GM21515 (cell line): ENCODE measurements around the gene RANBP3.
"Not testable (repeated sequence)": the region's sequence is repeated elsewhere in the genome, so short reads cannot be mapped to it uniquely, and the experiment has no call there.

Experiments used
- ATAC-seq: cut with Tn5 transposase; IDR thresholded peaks from one replicate; pipeline ENCODE4 v1.9.1; 2021; ENCODE audit not compliant: unreplicated experiment

RANBP3 gene, protein sequence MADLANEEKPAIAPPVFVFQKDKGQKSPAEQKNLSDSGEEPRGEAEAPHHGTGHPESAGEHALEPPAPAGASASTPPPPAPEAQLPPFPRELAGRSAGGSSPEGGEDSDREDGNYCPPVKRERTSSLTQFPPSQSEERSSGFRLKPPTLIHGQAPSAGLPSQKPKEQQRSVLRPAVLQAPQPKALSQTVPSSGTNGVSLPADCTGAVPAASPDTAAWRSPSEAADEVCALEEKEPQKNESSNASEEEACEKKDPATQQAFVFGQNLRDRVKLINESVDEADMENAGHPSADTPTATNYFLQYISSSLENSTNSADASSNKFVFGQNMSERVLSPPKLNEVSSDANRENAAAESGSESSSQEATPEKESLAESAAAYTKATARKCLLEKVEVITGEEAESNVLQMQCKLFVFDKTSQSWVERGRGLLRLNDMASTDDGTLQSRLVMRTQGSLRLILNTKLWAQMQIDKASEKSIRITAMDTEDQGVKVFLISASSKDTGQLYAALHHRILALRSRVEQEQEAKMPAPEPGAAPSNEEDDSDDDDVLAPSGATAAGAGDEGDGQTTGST

DNA sequence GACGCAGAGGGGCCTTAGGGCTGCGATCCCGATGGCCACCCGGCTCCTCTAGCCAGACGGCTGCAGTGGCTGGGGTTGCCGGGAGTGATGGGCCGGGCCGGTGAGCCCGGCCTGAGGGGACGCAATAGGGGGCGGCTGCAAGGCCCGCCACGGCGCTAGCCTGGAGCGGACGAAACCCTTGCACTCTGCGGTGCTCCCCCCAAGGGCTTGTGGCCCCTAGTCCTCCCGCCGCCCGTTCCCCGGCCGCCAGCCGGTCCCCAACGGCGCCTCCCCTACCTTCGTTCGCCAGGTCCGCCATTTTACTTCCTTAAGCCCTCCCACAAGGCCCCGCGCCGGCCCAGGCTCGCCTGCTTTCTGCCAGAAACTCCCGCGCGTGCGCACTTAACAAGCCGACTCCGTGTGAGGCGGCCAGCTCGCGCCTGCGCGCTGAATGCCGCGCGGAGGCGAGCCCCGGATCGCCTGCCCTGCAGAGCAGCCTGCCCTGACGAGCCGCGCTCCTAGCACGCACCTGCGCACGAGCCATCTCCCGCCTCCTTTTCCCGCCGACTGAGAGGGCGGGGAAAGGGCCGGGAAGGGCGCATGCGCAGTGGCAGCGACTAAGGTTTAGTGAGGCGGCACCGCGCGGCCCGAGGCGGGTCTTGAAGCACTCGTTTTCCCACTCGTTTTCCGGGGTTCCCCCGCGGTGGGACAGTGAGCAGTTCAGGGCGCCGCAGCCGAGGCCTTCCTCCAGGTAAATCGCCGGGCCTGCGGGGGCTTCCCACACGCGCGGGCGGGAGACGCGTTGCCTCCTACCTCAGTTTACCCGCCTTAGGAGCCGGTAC lies at the start of gene RANBP3:
Gene RANBP3, minus strand, starts transcription at position 356 of the 821 bp plus-strand sequence. Its CDS starts 58 bp downstream, at position 298.
- peak; percentile 83 for ATAC-seq

DNA sequence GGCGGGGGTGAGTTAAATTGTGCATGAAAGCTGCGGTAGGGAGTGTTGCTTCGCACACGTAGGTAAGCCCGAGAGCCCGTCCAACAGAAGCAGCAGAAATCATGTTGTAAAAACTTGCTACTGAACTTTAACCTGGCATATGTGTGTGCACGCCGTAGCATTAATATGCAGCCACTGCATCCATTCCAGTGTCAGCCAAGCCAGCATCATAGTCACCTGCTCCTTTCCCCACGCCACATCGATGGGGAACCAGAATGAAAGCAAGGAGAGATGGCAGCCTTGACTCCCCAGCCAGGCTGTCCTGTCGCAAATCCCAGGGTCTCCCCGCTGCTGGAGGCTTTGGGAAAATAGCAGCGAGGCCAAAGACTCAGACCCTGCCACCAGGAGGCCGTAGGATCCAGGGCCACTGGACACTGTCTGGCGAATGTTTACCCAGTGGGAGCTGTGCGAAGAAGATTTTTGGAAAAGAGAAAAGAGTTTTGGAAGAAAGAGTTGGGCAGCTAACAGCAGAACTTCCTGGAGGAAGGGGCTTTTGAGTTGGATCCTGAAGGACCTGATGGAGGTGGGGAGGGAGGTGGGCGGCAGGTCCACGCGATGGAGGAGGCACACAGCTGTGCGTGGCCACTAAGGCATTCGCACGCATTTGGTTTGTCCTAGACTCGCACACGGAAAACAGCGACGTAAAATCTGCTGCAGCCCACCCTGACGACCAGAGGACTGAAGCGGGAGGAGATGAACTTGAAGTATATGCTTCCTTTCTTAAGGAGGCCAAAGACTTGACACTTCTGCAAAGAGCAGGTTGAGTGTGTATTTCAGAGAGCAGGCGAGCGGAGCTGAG lies 48.7 kb upstream of the RANBP3 start:
- ATAC-seq = no peak

DNA sequence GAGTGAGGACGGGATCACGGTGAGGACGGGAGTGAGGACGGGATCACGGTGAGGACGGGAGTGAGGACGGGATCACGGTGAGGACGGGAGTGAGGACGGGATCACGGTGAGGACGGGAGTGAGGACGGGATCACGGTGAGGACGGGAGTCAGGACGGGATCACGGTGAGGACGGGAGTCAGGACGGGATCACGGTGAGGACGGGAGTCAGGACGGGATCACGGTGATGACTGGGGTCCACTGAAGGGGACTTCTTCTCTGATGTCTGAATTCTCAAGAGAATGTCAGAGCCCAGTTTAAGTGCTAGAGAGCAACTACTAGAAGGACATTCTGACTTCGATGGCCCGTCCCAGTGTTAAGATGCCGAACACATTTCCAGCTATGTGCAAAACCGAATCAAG lies 46.8 kb upstream of the RANBP3 start:
- not testable (repeated sequence) for ATAC-seq

DNA sequence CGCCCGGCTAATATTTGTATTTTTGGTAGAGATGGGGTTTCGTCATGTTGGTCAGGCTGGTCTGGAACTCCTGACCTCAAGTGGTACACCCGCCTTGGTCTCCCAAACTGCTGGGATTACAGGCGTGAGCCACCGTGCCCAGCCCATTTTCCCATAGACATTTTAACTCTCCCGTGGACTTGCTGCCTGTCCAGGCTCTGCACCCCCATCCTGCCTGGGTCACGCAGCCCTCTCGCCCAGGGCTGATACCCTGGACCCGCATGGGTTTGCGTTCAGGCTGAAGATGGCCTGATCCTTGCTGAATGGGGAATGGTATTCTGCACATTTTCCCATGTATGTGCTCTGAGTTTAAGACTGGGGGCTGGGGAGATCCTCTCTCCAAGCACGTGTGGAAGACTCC lies 46.0 kb upstream of the RANBP3 start:
- ATAC-seq = no peak

DNA sequence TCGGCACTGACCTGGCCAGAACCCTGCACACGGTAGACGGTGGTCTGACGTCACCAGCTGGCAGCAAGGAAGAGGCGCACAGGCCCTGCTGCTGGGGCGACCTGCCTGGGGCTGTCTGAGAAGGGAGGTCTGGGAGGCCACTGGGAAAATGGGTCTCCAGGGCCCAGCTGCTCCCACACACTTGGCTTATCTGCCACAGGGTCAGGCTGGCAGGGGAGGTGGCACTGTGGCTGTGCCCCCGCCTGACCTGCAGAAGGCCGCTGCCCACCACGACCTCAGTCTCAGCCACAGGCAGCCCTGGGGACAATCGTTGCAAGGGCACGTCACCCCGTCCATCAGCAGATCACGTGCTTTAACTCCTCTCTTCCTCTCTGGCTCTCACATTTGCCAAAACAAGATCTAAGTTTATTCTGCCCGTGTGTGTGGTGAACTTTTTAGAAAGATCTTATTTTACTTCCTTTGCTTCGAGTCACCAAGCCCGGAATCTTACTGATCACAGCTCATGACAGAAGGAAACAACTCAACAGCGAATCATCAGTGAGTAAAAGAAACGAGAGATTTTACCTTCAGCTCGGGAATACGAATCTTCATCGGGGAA lies 45.2 kb upstream of the RANBP3 start:
- no peak for ATAC-seq

DNA sequence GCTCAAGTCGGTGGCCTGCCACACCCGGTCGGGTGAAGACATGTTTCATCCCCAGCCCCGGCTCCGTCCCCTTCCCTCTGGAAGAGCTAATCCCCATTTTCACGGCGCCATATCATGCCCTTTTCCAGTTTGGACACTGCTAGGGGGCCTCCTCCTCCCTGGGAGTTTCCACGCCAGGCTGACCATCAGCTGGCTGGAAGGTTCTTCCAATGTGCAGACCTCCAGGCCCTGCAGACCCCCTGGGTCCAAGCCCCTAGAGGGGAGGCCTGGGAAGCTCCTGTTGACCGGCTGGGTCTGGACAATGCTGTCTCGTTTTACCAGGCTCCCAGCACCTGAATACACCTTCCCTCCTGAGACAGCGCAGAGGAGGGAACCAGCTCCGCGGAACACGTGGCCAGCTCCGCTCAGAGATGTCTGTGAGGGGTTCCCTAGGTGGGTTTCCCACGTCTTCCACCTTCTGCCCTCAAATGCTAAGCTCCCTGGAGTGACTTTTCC lies 44.7 kb upstream of the RANBP3 start:
- ATAC-seq = no peak

DNA sequence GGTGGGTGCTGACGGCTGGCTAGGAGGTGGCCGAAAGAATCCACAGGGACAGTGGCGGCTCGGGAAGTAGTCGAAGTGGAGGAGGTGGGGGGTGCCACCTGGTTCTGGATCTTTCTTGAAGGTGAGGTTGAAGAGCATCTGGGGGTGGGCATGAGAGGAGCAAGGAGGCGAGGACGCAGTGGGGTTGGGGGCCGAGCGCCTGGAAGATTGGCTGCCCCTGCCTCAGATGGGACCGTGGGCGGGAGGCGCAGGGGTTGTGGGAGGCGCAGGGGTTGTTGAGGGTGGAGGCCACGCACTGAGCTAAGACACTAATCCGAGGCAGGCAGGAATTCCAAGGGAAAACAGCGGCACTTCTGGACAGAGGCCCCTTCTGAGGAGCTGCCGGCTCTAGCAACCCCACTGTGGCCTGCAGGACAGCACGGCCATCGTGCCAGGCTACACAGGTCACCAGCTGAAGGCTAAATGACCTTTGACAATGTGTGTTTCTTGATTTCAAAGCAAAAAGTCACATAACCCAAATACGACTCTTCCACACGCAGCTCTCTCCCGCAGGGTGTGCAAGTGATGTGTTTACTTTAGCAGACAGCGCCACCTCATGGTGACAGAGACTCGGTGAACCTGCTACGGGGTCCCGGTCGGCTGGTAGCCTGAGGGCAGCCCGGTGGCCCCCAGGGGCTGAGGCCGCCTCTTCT lies 44.1 kb upstream of the RANBP3 start:
- no peak for ATAC-seq

DNA sequence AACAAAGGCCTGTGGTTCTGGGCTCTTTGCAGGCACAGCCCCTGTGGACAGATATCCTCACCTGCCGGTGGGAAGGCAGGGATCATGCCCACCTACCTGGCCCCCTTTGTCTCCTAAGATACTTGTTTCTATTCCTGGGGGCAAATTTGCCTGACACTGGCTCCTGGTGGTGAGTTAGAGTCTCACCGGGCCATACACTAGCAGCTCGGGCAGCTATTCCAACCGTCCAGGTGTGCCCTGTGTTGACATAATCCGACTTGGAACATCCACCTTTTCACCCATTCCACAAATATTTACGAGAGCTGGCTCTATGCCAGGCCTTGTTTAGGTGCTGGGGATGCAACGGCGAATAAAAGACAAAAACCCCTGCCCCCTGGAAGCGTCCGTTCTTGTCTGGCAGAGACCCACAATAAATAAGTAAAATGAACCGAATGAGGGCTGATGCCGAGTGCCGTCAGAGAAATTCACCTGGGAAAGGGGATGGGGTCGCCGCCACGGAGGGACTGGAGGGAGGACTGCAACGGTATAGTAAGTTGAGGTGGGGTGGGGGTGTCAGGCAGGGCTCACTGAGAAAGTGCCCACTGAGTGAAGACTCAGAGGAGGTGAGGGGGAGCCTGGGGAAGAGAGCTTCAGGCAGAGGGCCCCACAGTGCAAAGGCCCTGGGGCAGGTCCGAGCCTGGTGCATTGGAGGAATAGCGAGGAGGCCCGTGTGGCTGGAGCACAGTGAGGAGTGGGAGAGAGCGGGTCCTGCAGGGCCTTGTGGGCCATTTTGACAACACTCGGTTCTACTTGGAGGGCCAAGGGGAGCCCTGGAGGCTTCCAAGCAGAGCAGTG lies 43.2 kb upstream of the RANBP3 start:
- no peak for ATAC-seq

DNA sequence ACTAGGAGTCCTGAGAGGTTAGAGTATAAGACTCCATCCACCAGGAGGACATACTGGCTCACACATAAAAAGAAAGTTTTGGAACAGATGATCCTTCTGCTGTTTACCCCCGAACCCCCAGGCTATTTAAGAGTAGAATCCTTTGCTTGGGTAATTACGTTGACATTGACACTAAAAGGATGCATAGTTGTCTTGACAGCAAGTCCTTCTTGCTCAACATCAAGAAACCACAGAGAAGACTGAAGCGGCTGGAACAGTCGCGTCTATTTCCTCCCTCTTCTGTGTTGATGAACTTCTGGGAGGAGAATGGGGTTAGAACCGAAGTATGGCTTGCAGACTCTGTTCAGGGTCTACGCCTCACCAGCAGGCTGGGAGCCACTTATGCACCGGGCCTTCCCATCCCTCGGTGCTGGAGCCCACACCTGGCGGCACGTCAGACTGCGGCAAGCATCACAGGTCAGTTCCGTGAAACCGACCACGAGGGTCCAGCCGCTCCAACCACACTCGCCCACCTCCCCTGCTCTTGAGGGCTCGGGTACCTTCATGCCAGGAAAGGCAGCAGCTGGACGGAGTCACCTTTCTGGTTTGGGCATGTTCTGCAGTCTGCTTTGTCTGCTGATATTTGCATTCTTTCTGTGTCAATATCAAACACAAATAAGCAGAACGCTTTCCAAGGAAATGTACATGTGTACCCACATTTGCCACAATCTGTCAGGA lies 42.4 kb upstream of the RANBP3 start:
- no peak for ATAC-seq

DNA sequence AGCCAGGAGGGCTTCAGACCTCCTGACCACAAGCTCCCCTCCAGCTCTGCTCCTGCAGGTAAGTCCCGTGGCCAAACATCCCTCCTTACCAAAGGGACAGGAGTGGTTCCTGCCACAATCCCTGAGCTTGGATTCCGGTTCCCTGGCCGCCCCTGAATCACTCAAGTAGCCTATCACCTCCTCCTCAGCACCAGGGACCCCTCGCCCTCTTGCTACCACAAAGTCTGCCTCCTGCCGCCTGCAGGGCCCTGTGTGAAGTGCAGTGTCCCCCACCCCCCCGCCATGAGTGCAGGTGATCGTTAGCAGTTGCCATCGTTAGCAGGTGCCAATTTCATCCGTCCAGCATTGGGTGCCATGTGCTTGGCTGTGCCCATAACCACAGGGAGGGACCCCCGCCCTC lies 40.8 kb upstream of the RANBP3 start:
- ATAC-seq = no peak

DNA sequence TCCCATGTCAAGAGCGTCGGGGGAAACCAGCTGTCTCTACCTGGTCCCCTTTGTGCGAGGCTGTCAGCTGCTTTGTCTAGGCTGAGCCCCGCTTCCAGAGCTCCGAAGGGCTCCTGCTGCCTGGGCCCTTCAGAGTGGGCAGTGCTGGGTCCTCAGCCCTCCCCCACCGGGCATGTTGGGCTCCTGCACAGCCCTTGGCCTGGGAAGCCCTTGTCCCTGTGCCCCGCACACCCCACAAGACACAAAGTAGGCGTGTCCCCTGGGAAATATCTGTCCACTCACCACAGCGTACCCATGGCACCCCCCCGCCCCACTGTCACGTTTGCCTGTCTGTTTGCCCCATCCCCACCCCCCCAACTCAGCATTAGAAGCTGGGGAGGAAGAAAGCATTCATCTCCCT lies 39.6 kb upstream of the RANBP3 start:
- ATAC-seq = no peak

DNA sequence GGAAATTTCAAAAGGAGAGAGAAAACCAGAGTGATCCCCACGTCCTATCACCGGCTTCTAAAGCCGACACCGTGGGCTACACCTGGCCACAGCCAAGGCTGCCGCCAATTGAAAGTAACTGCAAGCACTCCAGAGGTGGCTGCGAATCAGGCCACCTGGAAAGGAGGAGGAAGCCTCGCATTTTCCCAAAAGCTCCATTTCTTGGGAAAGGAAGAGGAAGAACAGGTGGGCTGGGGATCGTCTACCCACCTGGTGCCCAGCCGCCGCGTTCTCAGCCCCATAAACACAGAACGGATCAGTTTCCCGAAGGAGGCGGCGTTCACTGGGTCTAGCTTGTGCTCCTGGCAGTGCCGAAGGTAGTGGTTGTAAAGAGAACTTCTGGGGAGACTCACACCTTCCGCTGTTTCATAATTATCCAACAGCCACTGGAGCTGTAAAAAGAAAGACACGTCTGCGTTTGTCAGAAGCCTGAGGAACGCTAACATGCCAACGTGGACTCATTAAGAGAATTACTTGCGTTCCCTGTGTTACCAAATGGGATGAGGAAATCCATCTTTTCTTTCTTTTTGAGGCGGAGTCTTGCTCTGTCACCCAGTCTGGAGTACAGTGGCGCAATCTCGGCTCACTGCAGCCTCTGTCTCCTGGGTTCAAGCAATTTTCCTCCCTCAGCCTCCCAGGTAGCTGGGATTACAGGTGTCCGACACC lies 38.1 kb upstream of the RANBP3 start:
- no peak for ATAC-seq

DNA sequence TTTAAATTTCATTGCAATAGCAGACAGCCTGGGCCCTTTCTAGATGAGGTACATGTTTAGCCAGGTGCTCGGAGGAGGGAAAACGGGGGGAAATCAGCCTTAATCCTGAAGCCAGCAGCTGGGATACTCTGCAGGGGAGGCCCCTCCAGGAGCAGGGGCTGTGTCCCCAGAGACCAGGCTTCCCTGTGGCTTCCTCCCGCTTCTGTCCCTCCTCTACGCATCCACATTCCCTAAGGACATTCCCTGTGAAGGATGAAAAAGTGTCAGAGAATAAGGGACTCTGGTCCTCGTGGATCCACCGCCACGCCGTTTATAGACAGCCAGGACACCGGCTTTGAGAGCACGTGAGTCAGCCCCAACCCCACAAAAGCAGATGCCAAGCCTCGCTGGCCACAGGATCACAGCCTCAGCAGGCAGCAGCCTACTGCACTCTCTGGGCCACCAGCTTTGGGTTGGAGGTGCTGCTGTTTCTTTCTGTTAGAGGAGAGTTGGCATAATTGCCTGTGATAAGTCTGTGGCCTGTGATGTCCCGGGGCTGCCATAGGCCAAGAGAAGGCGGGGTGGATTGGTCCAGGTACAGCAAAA lies 36.7 kb upstream of the RANBP3 start:
- no peak for ATAC-seq

DNA sequence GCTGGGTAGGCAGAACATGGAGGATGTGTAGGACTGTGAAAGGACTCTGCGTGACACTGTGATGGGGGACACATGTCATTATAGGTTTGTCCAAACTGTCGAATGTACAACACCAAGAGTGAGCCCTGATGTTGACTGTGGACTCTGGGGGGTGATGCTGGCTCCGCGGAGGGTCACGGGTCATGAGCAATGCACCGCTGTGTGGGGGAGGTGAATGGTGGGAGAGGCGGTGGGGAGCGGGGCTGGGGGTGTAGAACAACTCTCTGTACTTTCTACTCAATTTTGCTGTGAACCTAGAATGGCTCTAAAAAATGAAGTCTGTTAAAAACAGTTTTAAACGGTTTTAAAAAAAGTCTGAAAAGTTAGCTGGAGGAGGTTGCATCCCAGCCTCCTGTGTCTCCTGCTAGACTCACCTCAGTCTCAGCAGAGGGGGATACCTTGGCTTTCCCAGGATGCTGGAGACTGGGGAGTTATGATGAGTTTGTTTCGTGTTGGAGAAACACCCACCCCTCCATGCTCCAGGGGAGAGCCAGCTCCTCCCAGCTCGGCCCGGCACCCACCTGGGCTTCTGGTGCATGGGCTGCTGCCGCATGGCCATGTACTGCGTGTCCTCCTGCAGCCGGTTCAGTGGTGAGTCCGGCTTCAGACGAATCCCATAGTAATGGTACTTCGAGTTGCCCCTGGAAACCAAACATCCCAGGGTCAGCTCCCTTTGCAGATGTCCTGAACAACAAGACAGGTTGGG lies 34.7 kb upstream of the RANBP3 start:
- ATAC-seq = no peak

DNA sequence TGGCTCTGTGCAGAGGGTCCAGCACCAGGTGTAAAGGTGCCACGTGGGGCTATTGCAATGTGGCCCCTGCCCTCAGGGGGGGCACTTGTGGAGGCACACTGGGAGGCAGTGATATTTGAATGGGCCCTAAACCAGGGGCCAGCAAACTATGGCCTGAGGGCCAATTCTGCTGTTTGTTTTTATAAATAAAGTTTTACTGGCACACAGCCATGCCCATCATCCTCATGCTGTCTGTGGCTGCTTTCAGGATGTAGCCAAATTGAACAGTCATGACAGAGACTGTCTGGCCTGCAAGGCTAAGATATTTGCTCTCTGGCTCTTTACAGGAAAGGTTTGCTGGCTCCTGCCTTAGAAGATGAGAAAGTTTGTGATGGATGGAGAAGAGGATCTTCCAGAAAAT lies 33.9 kb upstream of the RANBP3 start:
- ATAC-seq = no peak

DNA sequence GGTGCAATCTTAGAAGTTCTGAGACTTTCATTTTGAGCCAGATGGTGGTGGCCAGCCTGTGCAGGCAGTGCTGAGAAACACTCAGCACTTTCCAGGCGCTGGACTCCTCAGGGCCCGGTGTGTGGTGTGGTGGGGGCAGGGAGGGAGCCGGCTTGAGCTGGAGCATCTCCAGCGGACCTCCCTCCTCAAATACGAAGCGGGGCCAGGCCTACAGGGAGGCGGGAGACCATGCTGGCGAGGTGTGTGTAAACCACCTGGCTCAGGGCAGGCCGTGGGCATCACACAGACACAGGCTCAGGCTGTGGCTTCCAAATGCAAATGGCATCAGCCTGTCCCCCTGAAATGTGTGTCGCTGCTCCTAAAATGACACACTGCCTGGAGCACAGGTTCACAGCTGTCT lies 33.3 kb upstream of the RANBP3 start:
- no peak for ATAC-seq

DNA sequence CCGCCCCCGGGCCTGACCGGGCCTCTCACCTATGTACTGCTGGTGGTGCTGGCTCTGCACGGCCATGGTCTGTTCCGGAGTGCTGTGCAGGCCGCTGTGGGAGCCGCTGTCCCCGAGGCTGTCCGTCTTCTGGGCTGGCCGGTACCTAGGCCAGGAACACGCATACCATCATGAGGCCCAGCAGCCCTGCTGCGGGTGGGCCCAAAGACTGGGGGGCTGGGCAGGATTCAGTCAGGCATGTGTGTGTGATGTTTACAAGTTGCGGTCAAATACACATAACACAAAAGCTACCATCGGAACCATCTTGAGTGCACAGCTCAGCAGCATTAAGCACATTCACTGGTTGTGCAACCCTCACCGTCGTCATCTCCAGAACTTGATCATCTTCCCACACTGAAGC lies 32.2 kb upstream of the RANBP3 start:
- no peak for ATAC-seq
